Keratinocyte (primary cell): ENCODE measurements around the gene GADD45GIP1. TPM values are rescaled to one million over a fixed set of nuclear protein-coding genes. Genes with fewer than 3 reads are reported as not detected.
A peak's percentile ranks its signal among the peaks of the same experiment; 100 is the strongest.

Source experiments
- DNase-seq: peaks from one replicate; pipeline ENCODE4 v3.0.0-alpha.2; 2011; ENCODE audit warnings: low read depth, missing footprints, low spot score
- FAIRE-seq: peaks from 2 replicates; lab custom pipeline; 2011; peaks lifted over from hg19 to GRCh38; lab: Jason Lieb, UNC
- H2AFZ ChIP-seq: 2 replicates; pipeline ENCODE4 v1.6.0; 2012; ENCODE audit warnings: low read length, control low read depth, inconsistent platforms; ENCODE audit not compliant: control insufficient read depth
- H3K27ac ChIP-seq: 2 replicates; pipeline ENCODE4 v1.5.1; 2011; ENCODE audit warnings: low read length; ENCODE audit not compliant: control insufficient read depth, insufficient read depth
- H3K27me3 ChIP-seq: 3 replicates; pipeline ENCODE4 v1.6.0; 2011; ENCODE audit warnings: low read length; ENCODE audit not compliant: control insufficient read depth, insufficient read depth; ENCODE audit errors: extremely low read depth
- H3K36me3 ChIP-seq, 2 experiments: 2 replicates in 1 of 2; 3 replicates in 1 of 2; pipeline ENCODE4 v1.5.1; 2011; ENCODE audit warnings: low read length in 2 of 2, mild to moderate bottlenecking in 1 of 2; ENCODE audit not compliant: control insufficient read depth in 2 of 2, insufficient read depth in 2 of 2; ENCODE audit errors: extremely low read depth in 1 of 2
- H3K4me1 ChIP-seq: 3 replicates; pipeline ENCODE4 v1.5.1; 2011; ENCODE audit warnings: low read length; ENCODE audit not compliant: control insufficient read depth, insufficient read depth; ENCODE audit errors: extremely low read depth
- H3K4me2 ChIP-seq: 3 replicates; pipeline ENCODE4 v1.6.0; 2011; ENCODE audit warnings: low read depth, low read length; ENCODE audit not compliant: control insufficient read depth, insufficient read depth; ENCODE audit errors: extremely low read depth
- H3K4me3 ChIP-seq, 3 experiments: fragments of 200-600 bp in 1 of 3; sonication (generic) in 1 of 3; 2 replicates in 2 of 3; 3 replicates in 1 of 3; pipeline ENCODE4 v1.5.1; 2011 to 2016; ENCODE audit warnings: low read length in 3 of 3, mild to moderate bottlenecking in 3 of 3, control low read depth in 2 of 3, inconsistent platforms in 1 of 3, low read depth in 1 of 3, mixed read lengths in 1 of 3, mixed run types in 1 of 3, moderate library complexity in 1 of 3; ENCODE audit not compliant: control insufficient read depth in 2 of 3, insufficient read depth in 2 of 3; ENCODE audit errors: extremely low read depth in 1 of 3
- H3K79me2 ChIP-seq: 2 replicates; pipeline ENCODE4 v1.6.0; 2012; ENCODE audit warnings: low read length; ENCODE audit not compliant: control insufficient read depth, insufficient read depth
- H3K9ac ChIP-seq: 3 replicates; pipeline ENCODE4 v1.6.0; 2011; ENCODE audit warnings: low read length; ENCODE audit not compliant: control insufficient read depth, insufficient read depth; ENCODE audit errors: extremely low read depth
- H3K9me1 ChIP-seq: 3 replicates; pipeline ENCODE4 v1.6.0; 2011; ENCODE audit warnings: low read length; ENCODE audit not compliant: control insufficient read depth, insufficient read depth; ENCODE audit errors: extremely low read depth
- H3K9me3 ChIP-seq: 2 replicates; pipeline ENCODE4 v1.5.1; 2012; ENCODE audit warnings: low read depth, low read length; ENCODE audit not compliant: control insufficient read depth
- H4K20me1 ChIP-seq: 3 replicates; pipeline ENCODE4 v1.6.0; 2011; ENCODE audit warnings: low read length; ENCODE audit not compliant: control insufficient read depth, insufficient read depth; ENCODE audit errors: extremely low read depth
- EZH2 ChIP-seq: IDR thresholded peaks from one replicate; pipeline ENCODE4 v1.6.1; 2012; ENCODE audit warnings: inconsistent platforms, mild to moderate bottlenecking, low read length, moderate library complexity
- dilution Hi-C: fragments of 300-500 bp; cut with MboI; formaldehyde crosslinking; loops from one replicate; pipeline ENCODE4 v1.7.0; 2020; ENCODE audit warnings: low sequenced_read_pairs; ENCODE audit not compliant: extremely low pct_ligation_motif_present
- polyA plus RNA-seq, 5 experiments: library from polyadenylated mRNA; depleted of rRNA in 3 of 5; stranded (reverse) in 3 of 5; stranded (forward) in 1 of 5; unstranded in 1 of 5; fragments of >200 nt; gene quantifications; 1 replicate in 1 of 5; 2 replicates in 3 of 5; 3 replicates in 1 of 5; pipeline versions ENCODE4 v1.2.1 to v1.2.3, GENCODE V29; 2011 to 2012; ENCODE audit warnings: missing spikeins in 2 of 5, low read depth in 1 of 5, low replicate concordance in 1 of 5
- TF ChIP-seq, protein P1 (sequence below), 3 experiments: IDR thresholded peaks in 1 of 3; conservative IDR thresholded peaks in 1 of 3; optimal IDR thresholded peaks in 1 of 3; 2 replicates in 2 of 3; 3 replicates in 1 of 3; pipeline versions ENCODE3 to v1.5.1; 2011; ENCODE audit warnings: low read length in 3 of 3, mild to moderate bottlenecking in 3 of 3, moderate library complexity in 2 of 3, control low read depth in 1 of 3, inconsistent platforms in 1 of 3; ENCODE audit not compliant: insufficient read depth in 2 of 3; ENCODE audit errors: extremely low read depth in 1 of 3

The GADD45GIP1 gene
- polyA plus RNA-seq, 1 donor (not counting 4 experiments of a cell fraction or from before 2014, with no cell fraction given): 35.5 TPM

GRCh38 chr19:12996406-12997094 lies 39.5 kb upstream of the GADD45GIP1 start:
- dilution Hi-C loops: no loop called here
- Histone ChIP-seq H3K79me2 (peaks cover 55% of the 10 kb centered on the region), H3K9me1 (no peaks in the 10 kb centered on the region), H3K4me2 (peak overlapping the region; percentile 96), H3K4me3 (peak overlapping the region; percentile 74 to 80 (median 76)), H3K36me3 (peaks cover 0 to 9% of the 10 kb centered on the region in 2 experiments), H4K20me1 (no peaks in the 10 kb centered on the region), H3K9me3 (no peaks in the 10 kb centered on the region), H2AFZ (no peak overlapping the region), H3K27me3 (no peaks in the 10 kb centered on the region), H3K27ac (peak overlapping the region; percentile 73), H3K4me1 (peaks cover 44% of the 10 kb centered on the region), H3K9ac (peak overlapping the region; percentile 89)
- FAIRE-seq (no peak), DNase-seq (no peak)
- no peak for TF ChIP-seq EZH2
- TF ChIP-seq, protein P1, sequence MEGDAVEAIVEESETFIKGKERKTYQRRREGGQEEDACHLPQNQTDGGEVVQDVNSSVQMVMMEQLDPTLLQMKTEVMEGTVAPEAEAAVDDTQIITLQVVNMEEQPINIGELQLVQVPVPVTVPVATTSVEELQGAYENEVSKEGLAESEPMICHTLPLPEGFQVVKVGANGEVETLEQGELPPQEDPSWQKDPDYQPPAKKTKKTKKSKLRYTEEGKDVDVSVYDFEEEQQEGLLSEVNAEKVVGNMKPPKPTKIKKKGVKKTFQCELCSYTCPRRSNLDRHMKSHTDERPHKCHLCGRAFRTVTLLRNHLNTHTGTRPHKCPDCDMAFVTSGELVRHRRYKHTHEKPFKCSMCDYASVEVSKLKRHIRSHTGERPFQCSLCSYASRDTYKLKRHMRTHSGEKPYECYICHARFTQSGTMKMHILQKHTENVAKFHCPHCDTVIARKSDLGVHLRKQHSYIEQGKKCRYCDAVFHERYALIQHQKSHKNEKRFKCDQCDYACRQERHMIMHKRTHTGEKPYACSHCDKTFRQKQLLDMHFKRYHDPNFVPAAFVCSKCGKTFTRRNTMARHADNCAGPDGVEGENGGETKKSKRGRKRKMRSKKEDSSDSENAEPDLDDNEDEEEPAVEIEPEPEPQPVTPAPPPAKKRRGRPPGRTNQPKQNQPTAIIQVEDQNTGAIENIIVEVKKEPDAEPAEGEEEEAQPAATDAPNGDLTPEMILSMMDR (optimal IDR thresholded peaks at IDR 0.05 in 1 of 3, IDR thresholded peaks at IDR 0.05 in 1 of 3, conservative IDR thresholded peaks at IDR 0.05 in 1 of 3; ENCODE audit: extremely low read depth in 1 of 3, insufficient read depth in 2 of 3, low read length in 3 of 3): peak in 2 of 3 experiments; percentile 5 to 34

DNA sequence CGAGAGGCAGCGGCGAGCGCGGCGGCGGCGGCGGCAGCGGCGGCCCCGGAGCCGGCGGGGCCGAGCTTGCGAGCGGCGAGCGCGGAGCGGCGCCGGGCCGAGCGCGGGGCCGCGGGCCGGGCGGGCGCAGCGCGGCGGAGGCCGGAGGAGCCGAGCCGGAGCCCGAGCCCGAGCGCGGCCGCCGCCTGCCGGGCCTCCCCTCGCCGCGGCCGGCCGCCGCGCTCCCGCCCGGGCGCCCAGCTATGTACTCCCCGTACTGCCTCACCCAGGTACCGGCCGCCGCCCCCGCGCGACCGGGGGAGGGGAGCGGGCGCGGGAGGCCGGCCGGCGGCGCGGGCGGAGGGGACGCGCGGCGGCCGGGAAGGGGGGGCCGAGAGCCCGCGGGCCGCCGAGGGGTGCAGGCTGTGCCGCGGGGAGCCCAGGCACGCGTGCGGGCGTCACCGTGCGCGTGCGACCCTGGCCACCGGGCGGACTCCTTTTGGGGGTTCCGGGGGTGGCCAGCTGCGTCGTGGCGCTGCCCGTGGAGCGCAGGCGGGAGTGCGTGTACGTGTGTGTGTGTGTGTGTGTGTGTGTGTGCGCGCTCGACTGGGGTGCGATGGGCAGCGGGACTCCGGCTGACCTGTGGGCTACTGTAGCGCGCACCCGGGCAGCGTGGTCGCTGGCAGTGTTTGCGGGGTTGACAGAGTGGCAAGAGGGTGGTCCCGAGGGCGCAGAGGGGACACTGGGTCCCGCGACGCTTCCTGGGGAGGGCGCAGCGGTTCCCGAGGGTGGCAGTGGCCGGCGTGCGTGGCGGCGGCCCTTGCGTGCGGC lies 38.8 kb upstream of the GADD45GIP1 start:
- Histone ChIP-seq H2AFZ (peak overlapping the region; percentile 26), H3K9ac (peak overlapping the region; percentile 89), H3K27me3 (no peaks in the 10 kb centered on the region), H3K9me3 (no peaks in the 10 kb centered on the region), H3K4me2 (peak overlapping the region; percentile 70), H3K36me3 (peaks cover 0 to 7% of the 10 kb centered on the region in 2 experiments), H3K79me2 (peaks cover 48% of the 10 kb centered on the region), H3K9me1 (no peaks in the 10 kb centered on the region), H3K4me3 (peak overlapping the region; percentile 74 to 80 (median 76)), H3K4me1 (peaks cover 36% of the 10 kb centered on the region), H4K20me1 (no peaks in the 10 kb centered on the region), H3K27ac (peak overlapping the region; percentile 73)
- dilution Hi-C loops: no loop called here
- FAIRE-seq: no peak
- DNase-seq: no peak
- no peak for TF ChIP-seq EZH2
- TF ChIP-seq, protein P1 (optimal IDR thresholded peaks at IDR 0.05 in 1 of 3, IDR thresholded peaks at IDR 0.05 in 1 of 3, conservative IDR thresholded peaks at IDR 0.05 in 1 of 3; ENCODE audit: extremely low read depth in 1 of 3, insufficient read depth in 2 of 3, low read length in 3 of 3): no peak
